DMS79 treated with DMSO at 0.1 percent for 48 hours (cell line): Measurements from ENCODE around the gene RAPSN.

ENCODE experiments used
- DNase-seq: peaks from one replicate; lab custom pipeline; 2025; lab: John Stamatoyannopoulos, UW

The RAPSN gene

DNA sequence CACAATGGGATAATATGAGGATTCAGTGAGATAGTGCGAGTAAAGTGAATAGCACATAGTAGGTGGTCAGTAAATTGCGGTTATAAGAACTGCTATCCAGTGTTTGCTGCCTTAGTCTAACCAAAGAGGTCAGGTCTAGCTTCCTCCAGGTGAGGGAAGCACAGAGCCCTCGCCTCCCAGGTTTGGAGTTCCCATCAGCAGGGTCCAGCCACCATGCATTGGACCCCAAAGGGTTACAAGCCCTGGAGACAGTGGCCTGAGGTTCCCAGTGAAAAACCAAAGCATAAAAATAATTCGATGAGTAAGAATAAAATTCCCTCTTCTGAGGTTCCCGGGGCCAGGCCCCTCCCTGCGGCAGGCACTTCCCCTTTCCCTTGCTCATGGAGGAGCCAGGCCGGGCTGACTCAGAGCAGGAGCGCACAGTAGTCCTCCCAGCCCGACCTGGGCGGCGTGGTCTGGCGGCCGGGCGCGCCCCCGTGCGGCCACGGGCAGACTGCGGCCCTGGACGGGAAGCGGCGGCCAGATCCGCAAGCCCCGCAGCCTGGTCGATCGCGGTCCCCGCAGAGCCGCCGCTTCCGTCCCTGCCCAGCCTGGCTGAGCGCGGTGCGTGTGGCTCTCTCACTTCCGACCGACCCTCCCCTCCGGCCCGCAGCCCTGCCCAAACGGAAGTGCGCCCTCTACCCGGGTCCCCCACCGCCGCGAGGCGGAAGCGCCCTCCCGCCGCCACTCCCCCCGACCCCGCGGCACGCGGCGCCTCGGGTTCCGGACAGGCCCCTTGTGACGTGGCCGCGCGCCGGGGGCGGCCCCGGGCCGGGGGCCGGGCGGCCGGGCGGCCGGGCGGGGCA lies 41.0 kb downstream of the RAPSN start, which contains the start of gene SLC39A13:
Gene SLC39A13 (plus strand): TSS at position 845 of the 845 bp plus-strand sequence. CDS start 1,505 bp downstream, outside the sequence.
- peak; percentile 86 for DNase-seq

DNA sequence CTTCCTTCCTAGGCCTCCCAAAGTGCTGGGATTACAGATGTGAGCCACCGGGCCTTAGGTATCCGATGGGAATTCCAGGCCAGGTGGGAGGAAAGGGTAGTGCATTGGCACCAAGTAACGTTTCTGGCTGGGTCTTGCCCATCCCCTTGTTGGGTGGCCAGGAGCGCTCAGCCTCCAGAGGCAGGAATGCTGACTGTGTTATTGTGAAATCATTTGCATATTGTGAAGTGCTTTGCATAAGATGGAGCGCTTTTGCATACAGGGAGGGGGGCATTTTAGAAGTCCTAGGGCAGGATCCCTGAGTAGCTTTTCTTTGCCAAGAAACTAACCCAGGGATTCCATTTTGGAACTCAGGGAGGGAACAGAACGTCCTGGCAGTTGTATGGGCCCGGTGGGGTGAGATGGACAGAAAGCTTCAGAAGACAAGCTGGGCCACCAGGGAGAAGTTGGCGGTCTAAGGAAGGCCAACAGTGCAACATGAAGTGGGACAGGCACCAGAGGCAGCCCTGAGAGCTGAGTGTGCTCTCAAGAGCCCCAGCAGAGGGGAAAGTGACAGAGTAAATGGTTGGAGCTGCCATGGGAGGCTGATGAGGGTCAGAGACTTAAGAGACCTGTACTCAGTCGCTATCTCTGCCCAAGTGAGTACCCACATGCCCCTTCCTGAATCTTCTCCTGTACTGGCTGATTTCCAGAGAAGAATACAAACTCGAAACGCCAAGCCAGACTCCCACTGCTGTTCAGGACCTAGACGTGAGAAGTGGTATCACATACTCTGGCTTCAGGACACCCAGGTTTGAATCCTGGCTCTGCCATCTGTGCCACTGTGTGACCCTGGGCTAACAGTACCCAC lies 41.8 kb downstream of the RAPSN start:
- DNase-seq: no peak

DNA sequence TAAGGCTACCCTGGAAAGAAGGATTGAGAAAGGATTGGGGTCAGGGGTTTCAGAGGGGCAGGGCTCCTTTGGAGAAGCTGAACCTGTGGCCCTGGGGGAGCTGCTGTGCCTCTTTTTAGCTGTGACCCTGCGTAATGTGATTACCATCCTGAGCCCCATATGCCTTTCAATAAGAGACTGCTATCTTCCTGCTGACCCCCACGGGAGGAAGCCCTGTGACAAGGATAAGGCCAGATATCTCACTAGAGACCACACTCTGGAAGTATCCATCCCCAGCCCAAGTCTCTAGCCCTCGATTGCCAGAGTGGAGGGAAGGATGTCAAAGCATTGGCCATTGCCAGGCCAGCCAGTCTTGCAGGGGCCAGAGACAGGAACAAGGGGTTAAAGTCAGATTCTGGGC lies 45.4 kb downstream of the RAPSN start:
- DNase-seq: no peak

DNA sequence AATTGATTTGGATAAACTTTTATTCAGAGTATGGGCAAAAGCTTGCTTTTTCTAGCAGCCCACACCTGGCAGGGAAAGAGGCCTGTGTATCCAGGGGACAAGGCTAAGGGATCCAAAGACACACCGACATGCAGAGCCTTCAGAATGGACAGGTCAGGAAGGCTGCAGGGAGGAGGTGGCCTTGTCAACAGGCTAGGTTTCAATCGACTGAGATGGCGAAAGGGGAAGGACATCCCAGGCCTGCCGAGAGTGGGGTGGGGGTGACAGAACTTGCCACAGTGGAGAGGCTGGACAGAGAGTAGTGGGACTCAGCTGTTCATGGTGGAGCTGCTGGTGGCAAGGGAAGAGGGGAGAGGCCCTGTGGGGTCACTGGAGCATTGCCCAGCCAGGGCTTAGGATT lies 45.8 kb downstream of the RAPSN start:
- no peak for DNase-seq

DNA sequence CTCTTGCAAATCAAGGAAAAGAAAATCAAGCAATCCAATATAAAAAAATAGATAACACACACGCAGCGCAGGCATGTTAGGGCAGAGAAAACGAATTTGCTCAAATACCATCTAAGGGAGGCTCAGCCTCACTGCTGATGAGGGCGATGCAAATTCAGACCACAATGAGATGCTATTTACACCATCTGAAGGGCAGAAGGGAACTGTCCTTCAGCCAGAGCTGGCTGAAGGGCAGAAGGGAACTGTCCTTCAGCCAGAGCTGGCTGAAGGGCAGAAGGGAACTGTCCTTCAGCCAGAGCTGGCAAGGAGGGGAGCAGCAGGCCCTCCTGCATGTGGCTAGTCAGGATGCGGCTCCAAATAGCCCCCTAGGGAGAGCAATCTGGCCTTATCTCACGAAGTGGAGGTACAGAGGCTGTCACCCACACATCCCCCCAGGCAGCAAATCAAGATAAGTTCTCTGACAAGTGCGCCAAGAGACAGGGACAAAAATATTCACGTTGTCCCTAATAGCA lies 48.1 kb downstream of the RAPSN start:
- no peak for DNase-seq

DNA sequence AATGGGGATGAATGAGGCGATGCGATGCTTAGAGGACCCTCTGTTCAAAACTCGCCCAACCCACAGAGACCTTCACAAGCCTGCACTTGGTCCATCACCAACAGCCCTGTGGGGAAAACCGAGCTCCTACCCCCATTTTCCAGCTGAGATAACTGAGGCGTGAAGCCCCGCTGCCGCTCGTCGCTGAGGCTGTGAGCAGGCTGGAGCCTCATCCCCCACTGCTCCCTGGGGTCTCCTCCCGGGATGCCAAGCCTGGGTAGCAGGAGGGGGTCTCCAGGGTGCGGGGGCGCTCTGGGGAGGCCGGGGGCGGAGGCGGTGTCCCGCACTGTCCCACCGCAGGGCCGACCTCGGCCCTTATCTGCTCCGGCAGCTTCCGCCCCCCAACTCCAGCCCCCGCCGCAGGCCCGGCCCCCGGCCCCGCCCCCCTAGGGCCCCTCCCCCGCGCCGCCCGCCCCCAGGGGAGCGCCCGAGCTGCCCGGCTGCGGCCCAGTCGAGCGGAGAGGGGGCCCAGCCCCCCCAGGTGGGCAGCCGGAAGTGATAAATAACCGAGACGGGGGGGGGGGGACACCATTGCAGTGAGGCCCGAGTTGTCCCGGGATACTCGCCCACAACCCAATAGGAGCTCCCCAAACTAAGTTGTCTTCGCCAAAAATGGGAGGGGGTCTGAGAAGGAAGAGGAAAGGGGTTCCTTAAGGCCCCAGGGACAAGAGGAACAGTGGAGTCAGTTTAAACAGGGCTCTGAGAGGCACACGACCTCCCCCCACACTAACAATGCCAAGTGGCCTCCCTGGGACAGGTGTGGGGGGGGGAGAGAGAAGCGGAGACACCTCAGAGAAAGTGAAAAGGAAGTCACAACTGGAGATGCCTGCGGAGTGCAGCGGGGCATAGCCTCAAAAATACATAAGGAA lies 48.8 kb downstream of the RAPSN start:
- DNase-seq: no peak

DNA sequence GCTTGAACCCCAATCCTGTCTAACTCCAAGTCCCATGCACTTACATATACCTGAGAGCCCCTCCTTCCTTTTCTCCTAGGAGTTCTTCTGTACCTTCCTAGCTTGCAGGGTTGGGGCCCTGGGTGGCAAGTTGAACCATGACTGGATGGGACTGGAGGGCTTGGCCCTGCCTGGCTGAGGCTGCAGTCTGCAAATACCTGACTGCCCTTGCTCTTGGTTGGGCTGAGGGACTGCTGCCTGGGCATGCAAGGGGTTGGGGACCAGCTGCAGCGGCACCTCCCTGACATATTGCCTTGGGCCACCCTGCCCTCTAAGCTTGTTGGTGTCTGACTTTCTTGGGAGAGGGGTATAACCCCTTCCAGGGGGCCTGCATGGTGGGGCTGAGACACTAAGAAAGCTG lies 50.4 kb downstream of the RAPSN start:
- no peak for DNase-seq

DNA sequence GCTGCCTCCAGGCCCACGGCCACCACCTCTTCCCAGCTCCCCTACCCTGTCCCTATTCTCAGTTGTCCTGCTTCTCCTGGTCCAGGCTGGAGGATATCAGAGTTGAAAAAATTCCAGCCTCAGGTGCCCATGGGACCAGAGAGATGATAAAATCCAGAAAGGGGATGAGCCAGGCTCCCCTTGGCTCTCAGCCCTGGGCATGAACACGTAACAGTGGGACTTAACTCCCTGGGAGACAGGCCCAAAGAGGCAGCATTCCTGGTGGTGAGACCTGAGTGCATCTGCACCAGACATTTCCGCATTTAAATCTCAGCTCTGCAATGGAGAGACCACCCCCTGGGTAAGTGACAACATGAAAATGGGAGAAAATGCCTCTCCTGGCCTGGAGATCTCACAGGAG lies 50.9 kb downstream of the RAPSN start:
- DNase-seq: no peak

DNA sequence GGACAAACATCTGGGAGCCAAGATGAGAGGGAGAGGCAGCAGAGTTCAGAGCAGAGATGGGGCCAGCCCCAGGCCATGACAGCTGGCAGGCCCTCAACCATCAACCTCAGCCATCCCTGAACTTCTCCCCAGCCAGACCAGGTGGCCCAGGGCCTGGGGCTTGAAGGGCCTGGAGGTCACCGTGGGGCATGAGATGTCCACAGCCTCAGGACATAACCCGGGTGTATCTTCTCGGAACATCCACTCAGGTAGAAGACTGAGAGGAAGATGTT lies 53.0 kb downstream of the RAPSN start:
- DNase-seq: no peak

DNA sequence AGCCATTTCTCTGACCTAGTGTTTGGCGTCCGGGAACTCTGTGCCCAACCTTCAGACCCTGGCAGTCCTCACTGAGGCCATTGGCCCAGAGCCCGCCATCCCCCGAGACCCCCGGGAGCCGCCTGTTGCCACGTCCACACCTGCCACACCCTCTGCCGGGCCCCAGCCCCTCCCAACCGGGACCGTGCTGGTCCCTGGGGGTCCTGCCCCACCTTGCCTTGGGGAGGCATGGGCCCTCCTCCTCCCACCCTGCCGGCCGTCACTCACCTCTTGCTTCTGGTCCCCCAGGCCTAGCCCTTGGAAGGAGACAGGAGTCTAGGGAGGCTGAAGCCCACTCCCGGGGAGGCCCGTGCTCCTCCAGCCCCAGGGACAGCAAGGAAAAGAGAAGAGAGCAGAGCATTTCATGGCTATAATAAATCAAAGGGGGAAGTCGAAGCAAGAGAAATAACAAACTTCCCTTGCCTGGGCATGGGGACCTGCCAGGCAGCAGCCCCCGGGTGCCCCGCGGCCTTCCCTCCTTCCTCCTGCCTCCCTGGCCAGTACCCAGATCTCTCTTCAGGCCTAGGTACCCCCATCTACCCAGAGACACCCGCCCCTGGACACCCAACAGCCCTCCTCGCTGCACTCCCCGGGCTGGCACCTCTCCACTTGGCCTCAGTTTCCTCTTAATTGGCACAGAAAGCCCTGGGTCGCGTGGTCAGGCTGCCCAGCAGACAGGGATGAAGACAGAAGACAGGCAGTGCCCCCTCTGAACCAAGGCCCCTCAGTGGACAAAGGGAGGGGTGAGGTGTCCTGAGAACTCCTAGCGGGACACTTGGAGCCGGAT lies 53.5 kb downstream of the RAPSN start:
- no peak for DNase-seq

DNA sequence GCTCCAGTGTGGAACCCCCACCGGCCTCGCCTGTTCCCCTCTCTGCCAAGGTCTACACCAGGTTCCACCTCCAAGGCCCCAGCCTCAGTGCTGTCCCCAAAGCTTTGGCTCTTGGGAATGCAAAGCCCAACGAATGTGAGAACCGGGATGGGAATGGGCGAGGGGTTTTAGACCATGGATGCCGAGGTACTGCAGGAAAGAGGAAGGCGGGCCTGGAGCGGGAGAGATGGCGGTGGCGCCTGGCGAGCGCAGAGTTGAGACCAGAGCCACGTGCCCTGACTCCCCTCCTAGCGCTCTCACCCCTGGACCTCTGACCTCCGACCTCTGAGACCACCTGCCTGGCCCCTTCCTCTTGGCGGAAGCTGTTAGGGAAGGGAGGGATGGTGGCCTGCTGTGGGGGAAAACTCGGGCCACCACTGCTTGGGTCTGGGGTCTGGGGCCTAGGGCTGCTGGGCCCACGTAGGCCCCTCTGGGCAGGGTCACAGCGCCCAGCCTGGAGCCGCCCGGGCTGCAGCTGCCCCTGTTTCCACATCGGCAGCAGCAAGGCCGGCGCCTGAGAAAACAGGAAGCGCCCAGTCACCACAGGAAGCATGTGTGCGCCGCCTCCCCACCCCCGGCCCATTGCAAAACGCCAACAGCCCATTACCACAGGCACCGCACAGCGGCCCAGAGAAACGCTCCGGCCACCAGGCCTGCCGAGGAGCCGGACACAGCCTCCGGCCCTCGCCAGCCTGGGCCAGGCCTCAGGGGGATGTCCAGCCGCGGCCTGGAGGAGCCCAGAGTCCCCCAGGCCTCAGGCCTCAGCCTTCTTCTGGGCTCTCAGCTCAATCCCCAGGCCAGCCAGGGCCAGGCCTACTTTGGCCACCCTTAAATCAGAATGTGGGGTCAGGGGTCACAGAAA lies 54.4 kb downstream of the RAPSN start:
- no peak for DNase-seq

DNA sequence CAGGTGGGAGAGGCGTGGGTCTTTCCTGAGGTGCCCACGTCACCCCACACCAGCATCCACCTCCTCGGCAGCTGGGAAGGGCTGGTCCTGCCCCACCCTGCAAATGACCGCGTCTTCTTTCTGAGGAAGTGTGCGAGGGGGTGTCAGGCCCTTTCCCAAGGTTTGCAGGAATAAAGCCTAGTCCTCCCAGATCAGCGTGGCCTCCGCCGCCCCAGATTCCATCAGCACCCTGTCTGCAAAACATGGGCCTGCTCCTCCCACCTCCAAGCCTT lies 55.0 kb downstream of the RAPSN start:
- no peak for DNase-seq

DNA sequence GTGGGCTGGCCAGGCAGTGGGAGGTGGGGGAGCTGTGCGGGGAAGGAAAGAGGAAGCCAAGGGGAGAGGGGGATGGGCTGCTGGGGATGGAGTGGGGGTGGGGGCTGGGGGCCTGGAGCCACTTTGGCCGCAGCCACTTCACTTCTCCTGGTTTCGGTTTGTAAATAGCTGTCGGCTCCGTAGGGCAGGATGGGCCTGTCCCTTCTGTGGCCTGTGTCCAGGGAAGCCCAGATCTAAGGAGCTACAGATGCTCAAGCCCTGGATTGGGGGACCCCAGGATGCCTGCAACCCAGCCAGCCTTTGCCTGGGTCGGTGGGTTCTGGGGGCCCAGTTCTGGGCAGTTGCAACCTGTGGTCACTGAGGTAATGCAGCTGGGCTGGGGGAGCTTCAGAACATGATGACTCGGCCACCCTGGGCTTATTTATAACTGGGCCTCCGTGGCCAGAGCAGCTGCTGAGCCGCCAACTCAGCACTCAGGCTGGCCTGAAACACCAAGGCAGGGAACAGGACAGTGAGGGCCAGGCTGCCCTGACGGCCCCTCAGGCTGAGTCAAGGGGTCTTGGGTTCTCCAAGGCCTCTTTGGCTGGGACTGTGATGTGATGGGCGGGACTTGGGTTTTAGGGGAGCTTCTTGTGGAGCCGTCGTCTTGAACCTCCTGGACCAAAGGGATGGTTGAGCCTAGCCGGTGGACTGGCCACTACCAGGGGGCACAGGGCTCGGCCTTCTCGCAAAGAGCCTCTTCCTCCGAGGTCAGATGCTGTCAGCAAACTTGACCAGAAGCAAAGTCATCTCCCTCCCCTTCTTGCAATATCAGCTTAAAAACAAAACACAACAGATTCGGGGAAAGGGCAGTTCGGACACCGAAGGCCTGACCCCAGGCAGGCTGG lies 55.5 kb downstream of the RAPSN start:
- DNase-seq: no peak

DNA sequence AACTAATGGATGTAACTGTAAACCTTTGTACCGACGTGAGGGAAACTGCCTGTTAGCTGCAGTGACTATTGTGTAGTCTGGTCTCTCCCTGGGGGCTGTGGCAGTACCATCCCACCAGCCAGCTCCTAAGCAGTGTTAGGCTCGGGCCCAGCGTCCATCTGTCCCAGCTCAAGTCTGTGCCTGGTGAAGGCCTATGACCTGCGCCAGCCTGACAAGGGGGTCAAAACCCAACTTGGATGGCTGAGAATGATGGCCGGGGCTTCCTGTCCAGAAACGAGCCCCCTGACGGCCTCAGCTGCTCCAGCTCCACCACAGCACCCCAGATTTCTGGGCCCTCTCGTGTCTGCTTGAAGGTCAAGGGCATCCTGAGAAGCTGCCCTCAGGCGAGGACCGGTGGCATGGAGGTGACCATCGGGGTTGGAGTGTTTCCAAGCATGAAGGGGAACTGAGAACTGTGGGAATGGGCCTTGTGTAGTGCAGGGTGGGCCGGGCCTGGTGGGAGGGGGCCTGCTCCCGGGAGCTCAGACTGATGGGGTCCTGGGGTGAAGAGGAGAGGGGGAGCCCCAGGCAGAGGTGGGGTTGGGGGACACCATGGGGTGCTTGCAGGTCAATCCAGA lies 56.3 kb downstream of the RAPSN start:
- no peak for DNase-seq

DNA sequence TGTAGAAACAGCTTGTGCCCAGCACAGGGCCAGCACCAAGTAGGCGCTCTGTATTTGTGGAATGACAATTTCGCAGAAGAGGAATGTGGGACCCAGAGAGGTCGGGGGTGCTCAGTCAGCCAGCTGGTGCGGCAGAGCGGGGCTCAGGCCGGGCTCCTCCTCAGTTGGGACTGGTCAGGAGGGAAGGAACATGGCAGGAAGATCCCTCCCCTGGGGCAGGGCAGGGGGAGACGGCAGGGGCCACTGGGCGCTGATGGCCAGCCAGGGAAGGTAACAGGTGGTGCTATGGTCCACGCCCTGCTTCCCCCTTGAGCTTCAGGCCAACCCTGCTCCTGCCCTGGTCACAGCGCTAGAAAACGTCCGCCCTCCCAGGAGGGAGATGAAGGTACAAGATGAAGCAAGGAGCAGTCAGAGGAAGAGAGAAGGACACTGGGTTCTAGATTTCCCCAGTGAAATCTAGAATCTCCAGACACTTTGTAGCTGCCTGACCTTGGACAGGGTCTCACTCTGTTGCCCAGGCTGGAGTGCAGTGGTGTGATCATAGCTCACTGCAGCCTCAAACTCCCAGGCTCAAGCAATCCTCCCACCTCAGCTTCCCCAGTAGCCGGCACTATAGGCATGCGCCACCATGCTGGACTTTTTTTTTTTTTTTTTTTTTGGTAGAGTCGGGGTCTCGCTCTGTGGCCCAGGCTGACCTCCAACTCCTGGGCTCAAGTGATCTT lies 57.1 kb downstream of the RAPSN start:
- DNase-seq: no peak

DNA sequence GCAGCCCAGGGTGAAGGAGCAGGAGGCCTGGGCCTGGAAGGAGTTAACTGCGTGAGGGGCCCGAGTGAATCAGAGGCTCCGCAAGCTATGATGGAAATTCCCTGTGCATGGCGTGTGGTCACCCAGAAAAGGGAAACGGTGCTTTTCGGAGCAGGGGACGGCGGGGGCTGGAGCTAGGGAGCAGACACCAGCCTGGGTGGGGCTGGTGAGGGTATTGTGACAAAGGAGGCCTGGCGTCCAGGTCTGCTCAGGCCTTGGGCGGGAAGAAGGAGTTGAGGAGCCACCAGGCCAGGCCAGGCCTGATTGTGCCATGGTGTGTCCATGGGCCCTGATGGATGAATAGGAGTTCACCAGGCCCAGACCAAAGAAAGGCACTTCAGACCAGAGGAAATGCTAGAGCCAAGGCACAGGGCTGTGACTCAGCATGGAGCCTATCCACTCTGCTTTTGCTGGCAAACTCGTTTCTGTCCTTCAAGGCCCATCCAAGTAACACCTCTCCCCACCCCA lies 57.8 kb downstream of the RAPSN start:
- DNase-seq: no peak

DNA sequence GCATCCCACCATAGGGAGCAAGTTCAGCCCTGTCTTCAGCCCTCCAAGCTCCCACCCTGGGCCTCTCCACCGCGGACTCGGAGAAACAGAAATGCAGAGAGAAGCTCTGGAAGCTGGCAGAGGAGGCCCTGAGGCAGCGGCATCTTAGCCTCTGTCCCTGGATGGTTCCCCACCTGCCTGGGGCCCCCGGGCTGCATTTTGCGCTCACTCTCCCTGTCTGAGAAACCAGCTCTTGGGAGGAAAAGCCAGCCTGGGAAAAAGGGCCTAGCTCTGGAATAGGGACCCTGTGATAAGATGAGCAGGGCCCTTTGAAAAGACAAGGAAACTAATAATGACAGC lies 58.5 kb downstream of the RAPSN start:
- no peak for DNase-seq
